ENCODE measurements around the gene CHD9.
"Not testable (repeated sequence)": the region's sequence is repeated elsewhere in the genome, so short reads cannot be mapped to it uniquely, and the experiment has no call there.

CHD9 gene

GRCh38 chr16:53211253-53211652, 156.5 kb downstream of the CHD9 start:
- no peak for DNase-seq

DNA sequence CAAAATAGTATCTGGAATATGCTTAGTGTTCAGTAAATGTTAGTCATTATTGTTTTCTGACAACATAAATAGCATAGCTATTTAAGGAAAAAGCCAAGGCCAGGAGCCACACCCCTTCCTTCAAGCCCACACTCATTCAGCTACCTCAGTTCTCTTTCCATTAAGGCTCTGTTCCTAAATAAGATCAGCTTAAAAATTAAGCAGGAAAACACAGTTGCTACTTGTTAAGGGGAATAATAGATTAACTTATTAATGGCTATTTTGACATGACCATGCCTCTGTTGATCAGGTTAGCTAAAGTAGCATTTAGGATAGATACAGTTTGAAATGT, 158.1 kb downstream of the CHD9 start:
- no peak for DNase-seq

GRCh38 chr16:53213542-53213941, 158.8 kb downstream of the CHD9 start:
- no peak for DNase-seq

GRCh38 chr16:53216798-53217197, 162.0 kb downstream of the CHD9 start:
- no peak for DNase-seq

GRCh38 chr16:53219371-53219770, 164.6 kb downstream of the CHD9 start:
- no peak for DNase-seq

DNA sequence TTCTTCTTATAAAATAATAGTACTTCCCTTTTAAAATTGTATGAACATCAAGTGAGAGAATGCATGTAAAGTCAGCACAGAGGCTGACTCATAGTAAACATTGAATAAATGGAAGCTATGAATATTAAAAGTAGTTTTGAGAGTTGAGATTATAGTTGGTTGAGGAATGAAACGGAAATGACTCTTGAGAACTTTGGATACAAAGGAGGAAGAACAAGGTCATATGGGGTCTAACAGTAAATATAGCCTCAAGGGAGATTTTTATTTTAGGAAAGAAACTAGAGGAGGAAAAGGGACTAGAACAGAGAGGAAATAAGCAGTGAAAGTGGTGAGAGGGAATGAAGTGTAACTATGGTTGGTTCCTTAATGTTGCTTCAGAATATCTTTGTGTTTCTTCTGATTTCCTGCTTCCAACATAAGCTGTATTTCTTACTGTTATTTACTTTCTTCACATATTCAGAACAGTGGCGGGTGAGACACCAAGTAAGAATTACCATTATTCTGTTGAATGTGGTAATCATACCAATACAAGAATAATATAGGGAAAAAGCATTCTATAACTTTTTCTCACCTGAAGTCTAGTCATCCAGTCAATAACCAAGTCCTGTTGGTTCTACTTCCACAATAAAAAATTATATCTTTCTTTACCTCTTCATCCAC, 165.1 kb downstream of the CHD9 start:
- no peak for DNase-seq

GRCh38 chr16:53220585-53220984, 165.8 kb downstream of the CHD9 start:
- no peak for DNase-seq

- no peak for DNase-seq
Observed at GRCh38 chr16:53224951-53225533, 170.3 kb downstream of the CHD9 start.

DNA sequence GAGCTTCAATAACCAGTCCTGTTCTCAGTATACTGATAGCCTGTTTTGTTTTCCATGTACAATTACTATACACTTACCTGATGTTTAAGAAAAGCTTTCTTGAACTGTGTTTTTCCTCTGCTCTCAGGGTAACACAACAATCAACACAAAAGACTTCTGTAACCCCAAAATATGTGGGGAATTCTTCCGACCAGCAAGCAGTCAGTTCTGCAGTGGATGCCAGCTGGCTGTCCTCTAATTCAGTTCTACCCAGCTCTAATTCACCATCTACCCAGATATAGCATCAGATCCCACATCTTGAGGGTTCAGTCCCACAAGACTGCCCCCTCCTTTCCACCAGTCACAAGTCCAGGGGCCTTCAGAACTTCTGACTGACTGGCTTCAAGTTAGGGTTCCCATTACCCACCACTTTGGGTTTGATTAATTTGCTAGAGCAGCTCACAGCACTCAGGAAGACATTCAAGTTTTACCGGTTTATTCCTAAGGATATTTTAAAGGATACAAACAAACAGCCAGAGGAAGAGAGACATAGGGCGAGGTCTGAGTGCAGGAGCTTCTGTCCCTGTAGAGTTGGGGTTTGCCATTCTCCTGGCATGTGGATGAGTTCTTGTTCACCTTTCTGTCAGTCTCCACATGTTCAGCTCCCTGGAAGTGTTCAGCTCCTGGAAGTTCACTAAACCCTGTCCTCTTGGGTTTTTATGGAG, 178.2 kb downstream of the CHD9 start:
- no peak for DNase-seq

DNA sequence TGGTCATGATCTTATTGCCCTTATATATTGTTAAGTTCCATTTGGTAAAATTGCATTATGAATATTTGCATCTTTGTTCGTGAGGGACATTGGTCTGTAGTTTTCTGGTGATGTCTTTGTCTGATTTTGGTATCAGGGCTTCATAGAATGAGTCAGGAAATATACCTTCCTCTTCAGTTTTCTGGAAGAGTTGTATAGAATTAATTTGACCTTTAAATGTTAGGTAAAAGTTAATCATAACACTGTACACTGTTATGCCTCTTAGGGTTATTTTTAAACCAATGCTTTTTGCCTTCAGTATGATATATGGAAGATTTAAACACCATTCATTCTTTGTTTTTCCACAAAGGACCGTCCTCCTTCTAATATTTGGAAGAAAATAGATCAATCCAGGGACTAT, 180.0 kb downstream of the CHD9 start:
- DNase-seq: no peak

- DNase-seq: no peak
Observed at GRCh38 chr16:53235851-53236250, 181.1 kb downstream of the CHD9 start.

DNA sequence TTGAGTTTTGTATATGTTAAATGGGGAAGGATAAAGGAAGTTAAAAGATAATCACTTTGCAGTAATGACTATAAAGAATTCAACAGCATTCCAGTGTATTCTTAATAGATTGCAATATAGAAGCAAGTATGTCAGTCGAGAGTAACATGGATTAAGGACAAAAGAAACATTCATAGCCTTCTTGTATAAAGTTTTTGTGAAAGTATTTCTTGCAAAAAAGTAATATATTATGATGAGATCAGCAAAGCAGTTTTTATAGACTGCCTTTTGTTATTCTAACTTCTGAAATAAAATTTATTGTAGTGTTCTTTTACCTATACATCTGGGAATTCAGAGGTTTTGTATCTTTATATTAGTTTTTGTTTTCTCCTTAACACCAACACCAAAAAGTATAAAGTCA, 194.5 kb downstream of the CHD9 start:
- no peak for DNase-seq

DNA sequence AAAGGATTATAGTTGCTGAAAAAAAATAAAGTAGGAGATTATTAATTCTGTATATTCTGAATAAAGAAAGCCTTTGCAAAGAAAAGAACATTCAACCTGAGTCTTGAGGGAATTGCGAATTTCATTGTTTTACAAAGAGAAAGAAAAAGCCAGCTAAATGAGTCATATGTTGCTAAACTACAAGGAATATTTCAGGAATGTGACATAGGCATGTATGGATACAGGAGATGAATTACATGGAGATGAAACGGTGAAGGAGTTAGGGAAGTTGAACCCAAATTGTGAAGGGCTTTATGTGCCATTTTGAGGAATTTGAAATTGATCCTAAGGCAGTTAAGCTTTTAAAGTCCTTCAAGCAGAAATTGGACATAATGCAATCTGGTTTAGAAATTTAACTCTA, 202.2 kb downstream of the CHD9 start:
- DNase-seq: peak in 1 of 2 experiments; percentile 25

DNA sequence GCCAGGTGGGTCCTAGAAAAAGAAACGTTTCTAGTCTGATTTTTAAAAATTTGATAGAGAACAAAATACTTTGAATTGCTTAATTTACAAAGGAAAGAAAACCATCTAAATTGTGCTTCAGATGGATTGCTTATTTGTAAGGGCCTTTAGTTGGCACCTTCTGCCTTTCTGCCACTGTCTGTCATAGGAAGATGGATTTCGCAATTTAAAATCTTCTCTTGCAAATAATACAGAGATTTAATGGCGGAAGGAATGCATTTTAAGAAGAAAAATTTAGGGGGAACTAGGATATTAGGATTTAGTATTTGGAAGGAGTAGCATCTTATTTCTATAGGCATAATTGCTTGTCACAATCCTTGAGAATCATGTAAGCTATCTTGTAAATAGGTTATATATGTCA, 204.0 kb downstream of the CHD9 start:
- no peak for DNase-seq

DNA sequence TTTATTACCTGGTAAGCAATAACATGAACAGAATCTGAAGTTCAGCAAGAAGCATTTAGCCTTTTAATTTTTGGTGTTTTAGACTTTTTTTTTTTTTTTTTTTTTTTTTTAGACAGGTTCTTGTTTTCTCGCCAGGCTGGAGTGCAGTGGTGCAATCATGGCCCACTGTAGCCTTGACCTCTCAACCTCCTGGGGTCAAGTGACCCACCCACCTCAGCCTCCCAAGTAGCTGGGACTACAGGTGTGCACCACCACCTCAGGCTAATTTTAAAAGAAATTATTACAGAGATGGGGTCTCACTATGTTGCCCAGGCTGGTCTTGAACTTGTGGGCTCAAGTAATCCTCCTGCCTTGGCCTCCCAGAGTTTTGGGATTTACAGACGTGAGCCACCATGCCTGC, 206.5 kb downstream of the CHD9 start:
- no peak for DNase-seq

DNA sequence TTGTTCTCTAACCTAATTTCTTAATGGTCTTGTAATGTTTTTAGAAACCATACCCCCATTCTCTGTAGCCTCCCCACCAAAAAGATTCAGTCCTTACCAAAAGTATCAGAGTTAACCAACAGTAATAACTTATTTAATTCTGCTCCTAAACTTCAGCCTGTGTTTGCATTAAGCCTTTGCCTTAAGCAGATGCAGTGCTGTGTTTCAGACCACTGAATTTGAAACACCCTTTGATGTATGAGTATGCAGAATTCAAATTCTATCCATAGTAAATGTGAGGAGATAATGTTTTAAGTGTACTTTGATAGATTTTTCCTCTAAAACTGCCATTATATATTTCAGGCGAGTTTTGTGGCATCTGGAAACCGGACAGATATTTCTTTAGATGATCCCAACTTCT, 207.9 kb downstream of the CHD9 start:
- DNase-seq: no peak

DNA sequence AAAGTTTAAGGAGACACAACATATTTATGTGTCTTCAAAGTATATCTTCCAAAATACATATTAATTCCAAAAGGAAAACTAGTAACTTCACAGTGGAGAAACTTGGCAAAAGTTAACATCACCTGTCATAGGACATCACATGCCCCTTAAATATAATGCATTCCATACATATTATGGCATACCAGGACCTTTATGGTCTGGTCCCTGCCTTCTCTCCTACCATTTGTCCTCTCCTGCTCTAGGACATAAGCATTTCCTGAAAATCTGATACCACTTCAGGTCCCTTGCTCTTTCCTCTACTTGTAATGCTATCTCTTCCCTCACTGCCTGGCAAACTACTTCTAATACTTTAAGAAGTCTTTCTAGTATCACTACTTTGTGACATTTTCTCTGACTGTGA, 211.4 kb downstream of the CHD9 start:
- DNase-seq: no peak

DNA sequence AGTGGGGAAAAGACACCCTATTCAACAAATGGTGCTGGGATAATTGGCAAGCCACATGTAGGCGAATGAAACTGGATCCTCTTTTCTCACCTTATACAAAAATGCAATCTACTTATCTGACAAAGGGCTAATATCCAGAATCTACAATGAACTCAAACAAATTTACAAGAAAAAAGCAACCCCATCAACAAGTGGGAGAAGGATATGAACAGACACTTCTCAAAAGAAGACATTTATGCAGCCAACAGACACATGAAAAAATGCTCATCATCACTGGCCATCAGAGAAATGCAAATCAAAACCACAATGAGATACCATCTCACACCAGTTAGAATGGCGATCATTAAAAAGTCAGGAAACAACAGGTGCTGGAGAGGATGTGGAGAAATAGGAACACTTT, 223.7 kb downstream of the CHD9 start:
- not testable (repeated sequence) for DNase-seq

DNA sequence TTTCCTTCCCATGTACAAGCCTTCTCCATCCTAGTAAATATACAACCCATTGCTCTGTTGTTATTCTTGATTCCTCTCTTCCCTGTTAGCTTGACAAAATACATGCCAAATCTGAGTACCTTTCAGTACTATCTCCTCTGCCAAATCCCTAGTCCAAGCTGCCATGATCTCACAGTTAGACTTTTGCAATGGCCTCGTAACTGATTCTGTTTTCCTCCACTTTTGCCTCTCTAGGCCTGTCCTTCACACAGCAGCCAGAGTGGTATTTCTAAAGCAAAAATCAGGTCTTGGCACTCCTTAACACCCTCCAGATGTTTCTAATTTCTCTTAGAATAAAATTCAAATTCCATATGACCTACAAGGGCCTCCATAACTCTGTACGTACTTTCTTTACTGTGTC, 226.5 kb downstream of the CHD9 start:
- no peak for DNase-seq

DNA sequence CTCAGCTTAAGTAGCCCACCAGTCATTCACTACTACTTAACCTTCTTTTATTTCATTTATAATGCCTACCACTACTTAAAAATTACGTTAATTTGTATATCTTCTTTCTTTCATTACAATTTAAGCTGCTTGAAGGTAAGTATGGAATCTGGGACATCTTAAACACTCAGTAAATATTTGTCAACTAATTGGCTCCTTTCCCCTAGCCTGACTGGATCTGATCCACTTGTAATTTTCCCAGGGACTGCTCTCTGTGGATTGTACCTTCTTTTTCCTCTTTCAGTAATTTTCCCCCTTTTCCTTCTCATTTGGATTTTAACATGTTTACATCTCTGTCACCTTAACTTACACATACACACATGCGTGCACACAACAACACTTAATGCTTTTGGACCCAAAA, 227.1 kb downstream of the CHD9 start:
- DNase-seq: no peak

DNA sequence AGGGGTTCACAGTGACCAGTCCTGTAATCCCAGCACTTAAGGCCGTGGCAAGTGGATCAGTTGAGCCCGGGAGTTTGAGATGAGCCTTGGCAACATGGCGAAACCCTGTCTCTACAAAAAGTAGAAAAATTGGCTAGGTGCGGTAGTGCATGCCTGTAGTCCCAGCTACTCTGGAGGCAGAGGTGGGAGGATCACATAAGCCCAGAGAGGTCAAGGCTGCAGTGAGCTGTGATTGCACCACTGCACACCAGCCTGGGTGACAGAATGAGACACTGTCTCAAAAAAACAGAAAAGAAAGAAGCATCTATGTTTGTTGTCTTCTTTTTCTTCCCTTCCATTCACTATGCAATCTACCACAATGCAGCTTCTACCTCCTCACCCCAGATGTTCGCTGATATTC, 227.5 kb downstream of the CHD9 start:
- DNase-seq: no peak

DNA sequence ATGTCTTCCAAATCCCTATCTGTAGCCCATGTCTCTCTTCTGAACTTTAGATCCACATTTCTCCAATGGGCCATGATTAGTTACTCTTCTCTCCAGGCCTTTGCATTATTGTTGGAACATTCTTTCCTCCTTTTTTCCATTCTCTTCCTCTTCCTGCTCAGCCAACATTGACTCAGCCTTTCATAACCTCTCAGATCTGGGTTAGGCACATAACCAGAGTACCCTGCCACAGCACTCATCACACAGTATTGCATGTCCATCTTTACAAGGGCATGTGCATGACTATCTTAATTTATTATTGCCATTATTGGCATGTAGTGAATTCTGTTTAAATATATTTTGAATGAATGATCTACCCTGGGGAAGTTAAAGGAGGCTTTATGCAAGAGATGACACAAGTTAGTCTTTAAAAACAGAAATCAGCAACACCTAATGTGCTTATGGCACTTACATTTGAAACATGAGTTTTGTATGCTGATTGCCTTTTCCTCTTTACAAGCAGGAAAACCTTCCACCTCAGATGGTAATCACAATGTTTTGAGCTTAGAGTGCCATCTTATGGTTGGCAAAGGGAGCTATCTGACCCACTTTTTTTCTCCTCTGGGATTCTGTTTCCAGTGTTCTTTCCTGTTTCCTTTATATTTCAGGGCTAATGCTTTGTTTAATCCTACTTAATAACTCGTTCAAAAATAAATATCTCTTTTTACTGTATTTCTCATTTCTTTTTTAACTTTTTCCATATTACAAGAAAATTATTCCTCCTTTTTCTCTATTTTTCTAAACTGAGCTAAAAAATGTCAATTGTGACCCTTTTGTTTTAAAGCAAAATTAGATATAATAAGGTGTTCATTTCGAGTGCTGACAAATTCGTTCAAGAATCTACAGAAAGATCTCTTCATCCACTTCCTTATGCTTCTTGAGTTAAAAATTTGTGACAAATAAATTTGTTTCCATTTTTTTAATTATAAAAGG, 228.5 kb downstream of the CHD9 start:
- DNase-seq: peak in 1 of 2 experiments; percentile 46

GRCh38 chr16:53285236-53285635, 230.4 kb downstream of the CHD9 start:
- DNase-seq: no peak

Measured in SW 1271 (cell line).